ENCODE data around the gene FPGT. TPM values are rescaled to one million over a fixed set of nuclear protein-coding genes. Genes with fewer than 3 reads are reported as not detected.
A peak's percentile ranks its signal among the peaks of the same experiment; 100 is the strongest.

FPGT gene
- total and polyA plus RNA-seq, 2 of the 13 experiments (the other 11 are each of a cell fraction or from before 2014, with no cell fraction given), result 4.3 to 9.8 TPM

- TF ChIP-seq THYN1 (CRISPR knock-in tag; IDR thresholded peaks at IDR 0.05; ENCODE audit: borderline replicate concordance, low read depth), result no peak
- TF ChIP-seq ZNF572 (CRISPR knock-in tag; IDR thresholded peaks at IDR 0.05), result no peak
- no peak for TF ChIP-seq ZNF784 (CRISPR knock-in tag; IDR thresholded peaks at IDR 0.05; ENCODE audit: borderline replicate concordance)
- no peak for TF ChIP-seq ZNF747 (CRISPR knock-in tag; IDR thresholded peaks at IDR 0.05; ENCODE audit: borderline replicate concordance)
- TF ChIP-seq ZNF678 (CRISPR knock-in tag; IDR thresholded peaks at IDR 0.05), result no peak
- TF ChIP-seq ZNF350 (CRISPR knock-in tag; IDR thresholded peaks at IDR 0.05; ENCODE audit: borderline replicate concordance, low read depth), result 0 out of 2 replicates have a peak, but pooled peaks have one; percentile 39
- TF ChIP-seq ZNF724P (CRISPR knock-in tag; IDR thresholded peaks at IDR 0.05; ENCODE audit: borderline replicate concordance), result no peak
- TF ChIP-seq FOSL1 (CRISPR knock-in tag; IDR thresholded peaks at IDR 0.05; ENCODE audit: borderline replicate concordance), result no peak
- no peak for TF ChIP-seq ZNF180 (CRISPR knock-in tag; IDR thresholded peaks at IDR 0.05; ENCODE audit: borderline replicate concordance, low read depth)
- TF ChIP-seq PTBP1 (IDR thresholded peaks at IDR 0.05; ENCODE audit: low read depth, low read length, poor library complexity, severe bottlenecking), result peak; percentile 10
- TF ChIP-seq CCDC6 (CRISPR knock-in tag; IDR thresholded peaks at IDR 0.05), result no peak
- TF ChIP-seq ZNF503 (CRISPR knock-in tag; IDR thresholded peaks at IDR 0.05), result no peak
- TF ChIP-seq ZNF576 (CRISPR knock-in tag; IDR thresholded peaks at IDR 0.05), result no peak
- TF ChIP-seq ZBTB2 (CRISPR knock-in tag; IDR thresholded peaks at IDR 0.05; ENCODE audit: low read depth), result no peak
- TF ChIP-seq ETV6 (CRISPR knock-in tag; conservative IDR thresholded peaks at IDR 0.05), result no peak
- no peak for TF ChIP-seq ZNF562 (CRISPR knock-in tag; IDR thresholded peaks at IDR 0.05; ENCODE audit: borderline replicate concordance)
- TF ChIP-seq MXD4 (CRISPR knock-in tag; IDR thresholded peaks at IDR 0.05), result peak; percentile 59; the same call in 1 of the 2 replicates
- no peak for TF ChIP-seq KLF6 (CRISPR knock-in tag; IDR thresholded peaks at IDR 0.05)
- peak; percentile 86 for TF ChIP-seq KAT8 (CRISPR knock-in tag; IDR thresholded peaks at IDR 0.05)
- peak; percentile 68 for TF ChIP-seq YY1 (IDR thresholded peaks at IDR 0.05; ENCODE audit: insufficient read depth, insufficient replicate concordance, low read depth, low read length)
- 0 out of 2 replicates have a peak, but pooled peaks have one; percentile 21 for TF ChIP-seq CREM (IDR thresholded peaks at IDR 0.05)
- TF ChIP-seq CREM (CRISPR knock-in tag; IDR thresholded peaks at IDR 0.05), result no peak
- TF ChIP-seq ZNF501 (CRISPR knock-in tag; IDR thresholded peaks at IDR 0.05), result peak; percentile 67
- TF ChIP-seq ZNF207 (IDR thresholded peaks at IDR 0.05; ENCODE audit: borderline replicate concordance), result no peak
Measured at GRCh38 chr1:74197657-74198552, at the start of gene FPGT, which contains the start of gene LRRIQ3 (continued).
